D721Med (cell line): ENCODE results near the gene RAB6B.

Source experiments
- DNase-seq: peaks from one replicate; pipeline ENCODE4 v3.0.0; 2011; ENCODE audit warnings: low spot score; ENCODE audit not compliant: insufficient read length
- FAIRE-seq: peaks from 2 replicates; lab custom pipeline; 2011; peaks lifted over from hg19 to GRCh38; lab: Jason Lieb, UNC
- TF ChIP-seq, protein P1 (sequence below): IDR thresholded peaks from 2 replicates; pipeline ENCODE4 v1.5.1; 2012; ENCODE audit warnings: mild to moderate bottlenecking, control low read depth; ENCODE audit not compliant: insufficient read depth; ENCODE audit errors: missing control alignments

The RAB6B gene

DNA sequence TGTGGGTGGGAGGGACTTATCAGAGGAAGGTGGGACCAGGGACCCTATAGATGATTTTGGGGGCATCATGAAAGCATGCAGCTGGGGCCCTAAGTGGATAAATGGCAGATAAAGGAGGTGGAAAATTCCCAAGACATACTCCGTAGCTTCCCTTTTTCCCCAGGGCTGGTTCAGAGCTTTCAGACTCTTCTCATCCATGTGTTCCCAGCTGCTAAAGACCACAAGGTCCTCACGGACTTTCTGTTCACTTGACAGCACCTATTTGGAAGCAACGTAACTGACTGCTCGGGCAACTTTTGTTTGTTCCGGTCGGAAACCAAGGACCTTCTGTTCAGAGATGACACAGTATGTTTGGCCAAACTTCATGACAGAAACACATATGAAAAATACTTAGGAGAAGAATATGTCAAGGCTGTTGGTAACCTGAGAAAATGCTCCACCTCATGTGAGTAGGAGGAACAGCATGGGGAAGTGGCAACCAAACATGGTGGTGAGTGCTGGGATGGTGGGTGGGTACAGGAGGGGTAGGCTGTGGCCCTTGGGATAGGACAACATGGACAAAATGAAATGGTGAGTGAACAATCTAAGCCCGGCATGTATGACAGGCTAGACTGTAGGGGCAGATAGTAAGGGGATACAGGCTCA, 118.8 kb downstream of the RAB6B start:
- TF ChIP-seq, protein P1, sequence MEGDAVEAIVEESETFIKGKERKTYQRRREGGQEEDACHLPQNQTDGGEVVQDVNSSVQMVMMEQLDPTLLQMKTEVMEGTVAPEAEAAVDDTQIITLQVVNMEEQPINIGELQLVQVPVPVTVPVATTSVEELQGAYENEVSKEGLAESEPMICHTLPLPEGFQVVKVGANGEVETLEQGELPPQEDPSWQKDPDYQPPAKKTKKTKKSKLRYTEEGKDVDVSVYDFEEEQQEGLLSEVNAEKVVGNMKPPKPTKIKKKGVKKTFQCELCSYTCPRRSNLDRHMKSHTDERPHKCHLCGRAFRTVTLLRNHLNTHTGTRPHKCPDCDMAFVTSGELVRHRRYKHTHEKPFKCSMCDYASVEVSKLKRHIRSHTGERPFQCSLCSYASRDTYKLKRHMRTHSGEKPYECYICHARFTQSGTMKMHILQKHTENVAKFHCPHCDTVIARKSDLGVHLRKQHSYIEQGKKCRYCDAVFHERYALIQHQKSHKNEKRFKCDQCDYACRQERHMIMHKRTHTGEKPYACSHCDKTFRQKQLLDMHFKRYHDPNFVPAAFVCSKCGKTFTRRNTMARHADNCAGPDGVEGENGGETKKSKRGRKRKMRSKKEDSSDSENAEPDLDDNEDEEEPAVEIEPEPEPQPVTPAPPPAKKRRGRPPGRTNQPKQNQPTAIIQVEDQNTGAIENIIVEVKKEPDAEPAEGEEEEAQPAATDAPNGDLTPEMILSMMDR, result no peak
- FAIRE-seq (no peak), DNase-seq (no peak)

DNA sequence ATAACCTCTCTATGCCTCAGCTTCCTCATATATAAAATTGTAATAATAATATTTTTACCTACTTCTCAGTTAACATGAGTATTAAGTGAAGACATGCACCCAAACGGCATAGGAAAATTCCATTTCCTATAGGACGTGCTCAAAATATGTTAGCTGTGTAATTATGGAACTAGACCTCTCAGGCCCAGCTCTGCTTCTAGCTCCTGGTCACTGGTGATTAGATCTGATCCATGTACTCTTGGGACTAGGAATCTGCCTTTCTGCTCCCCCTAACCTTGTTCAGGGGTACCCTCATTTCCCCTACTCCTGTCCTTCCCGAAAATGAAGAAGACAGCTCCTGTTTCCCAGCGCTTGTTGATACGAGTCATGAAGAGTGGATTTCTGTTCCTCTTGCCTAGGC, 119.8 kb downstream of the RAB6B start:
- no peak for DNase-seq
- TF ChIP-seq, protein P1, result no peak
- FAIRE-seq, result no peak

DNA sequence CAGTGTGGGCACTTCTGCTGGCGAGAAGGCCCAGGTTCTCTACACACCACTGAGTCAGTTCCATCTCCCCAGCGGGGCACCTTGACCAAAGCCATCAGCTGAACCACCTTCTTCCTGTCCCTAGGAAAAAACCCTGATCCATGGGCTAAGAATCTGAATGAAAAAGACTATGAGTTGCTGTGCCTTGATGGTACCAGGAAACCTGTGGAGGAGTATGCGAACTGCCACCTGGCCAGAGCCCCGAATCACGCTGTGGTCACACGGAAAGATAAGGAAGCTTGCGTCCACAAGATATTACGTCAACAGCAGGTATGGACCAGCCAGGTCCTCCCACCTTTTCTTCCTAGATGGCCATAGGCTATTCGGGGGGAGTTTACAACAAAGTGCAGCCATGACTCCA, 120.4 kb downstream of the RAB6B start:
- DNase-seq, result no peak
- TF ChIP-seq, protein P1, result no peak
- no peak for FAIRE-seq
